GM21576 (cell line): ENCODE results near the gene KCNMA1.

Experiments used
- ATAC-seq: cut with Tn5 transposase; IDR thresholded peaks from one replicate; pipeline ENCODE4 v1.9.1; 2021; ENCODE audit warnings: mild to moderate bottlenecking, moderate library complexity; ENCODE audit not compliant: unreplicated experiment

KCNMA1 gene

GRCh38 chr10:77461636-77462296 lies 175.8 kb downstream of the KCNMA1 start:
- no peak for ATAC-seq

DNA sequence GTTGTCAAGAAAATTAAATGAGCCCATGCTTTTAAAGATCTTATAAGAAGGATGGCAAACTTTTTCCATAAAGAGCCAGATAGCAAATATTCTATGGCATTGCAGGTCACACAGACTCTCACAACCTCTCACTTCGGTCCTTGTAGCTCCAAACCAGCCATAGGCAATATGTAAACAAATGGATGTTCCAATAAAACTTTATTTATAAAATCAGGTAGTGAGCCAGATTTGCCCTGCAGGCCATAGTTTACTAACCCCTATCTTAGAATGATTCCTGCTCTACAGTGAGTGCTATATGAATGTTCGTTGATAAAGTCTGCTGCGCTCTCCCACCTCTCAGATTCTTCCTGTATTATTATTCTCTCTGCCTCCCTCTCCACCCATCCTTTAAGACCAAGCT lies 177.7 kb downstream of the KCNMA1 start:
- no peak for ATAC-seq

GRCh38 chr10:77458986-77459590 lies 178.5 kb downstream of the KCNMA1 start:
- no peak for ATAC-seq

- ATAC-seq, result no peak
These were observed 179.9 kb downstream of the KCNMA1 start for GRCh38 chr10:77457721-77458120.

GRCh38 chr10:77457266-77457665 lies 180.3 kb downstream of the KCNMA1 start:
- ATAC-seq, result no peak

GRCh38 chr10:77456414-77456813 lies 181.2 kb downstream of the KCNMA1 start:
- no peak for ATAC-seq

- no peak for ATAC-seq
These were observed 182.0 kb downstream of the KCNMA1 start for GRCh38 chr10:77455561-77455960.

GRCh38 chr10:77452952-77453564 lies 184.6 kb downstream of the KCNMA1 start:
- no peak for ATAC-seq

DNA sequence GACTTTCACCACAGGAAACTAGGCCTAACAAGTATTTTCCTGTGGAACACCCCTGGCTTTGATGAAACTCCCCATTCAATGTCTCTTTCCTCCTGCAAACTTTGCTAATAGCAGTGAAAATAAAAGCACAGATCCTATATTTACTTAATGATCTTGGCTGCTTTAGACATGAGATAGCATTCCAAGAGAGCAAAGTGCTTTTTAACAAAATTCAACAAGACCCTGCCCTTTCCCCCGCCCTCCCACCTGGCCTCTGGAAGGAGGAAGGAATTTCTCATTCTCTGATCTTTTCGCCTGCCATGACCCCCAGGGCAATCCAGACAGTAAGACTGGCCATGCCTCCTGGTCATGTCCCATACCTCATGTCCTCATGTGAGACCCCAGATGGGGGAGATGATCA lies 185.7 kb downstream of the KCNMA1 start:
- ATAC-seq, result no peak

DNA sequence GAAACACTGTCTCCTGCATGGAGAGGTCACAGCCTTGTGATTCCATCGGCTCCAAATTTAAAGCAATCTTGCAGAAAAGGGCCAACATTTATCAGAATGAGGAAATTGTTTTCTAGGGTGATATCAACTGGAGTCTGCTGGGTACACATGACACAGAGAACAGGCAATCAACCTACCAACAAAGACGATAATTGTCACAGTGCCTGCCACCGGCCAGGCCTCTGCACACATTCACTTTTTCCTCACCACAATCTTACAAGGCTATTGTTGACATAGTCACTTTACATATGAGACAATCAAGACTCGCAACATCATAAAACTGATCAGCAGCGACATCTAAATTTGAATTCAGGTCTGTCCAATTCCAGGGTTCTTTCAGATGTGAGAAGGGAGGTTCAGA lies 189.4 kb downstream of the KCNMA1 start:
- no peak for ATAC-seq

DNA sequence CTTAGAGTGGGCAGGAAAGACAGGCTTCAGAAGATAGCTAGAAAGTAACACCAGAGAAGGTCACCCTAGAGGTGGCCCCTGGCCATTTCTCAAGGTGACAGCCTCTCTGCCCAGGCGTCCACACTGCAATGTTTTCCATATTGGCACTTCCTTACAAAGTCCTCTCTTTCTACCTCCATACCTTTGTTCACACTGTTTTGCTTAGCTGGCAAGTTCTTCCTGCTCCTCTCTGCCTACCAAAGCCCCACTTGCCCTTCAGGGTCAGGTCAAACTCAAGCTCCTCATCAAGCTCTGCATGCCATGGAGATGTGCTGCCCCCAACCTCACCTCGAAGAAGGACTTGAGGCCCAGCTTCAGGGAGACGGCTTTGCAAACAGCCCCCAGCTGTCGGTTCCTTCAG lies 190.9 kb downstream of the KCNMA1 start:
- no peak for ATAC-seq

GRCh38 chr10:77445547-77445946 lies 192.1 kb downstream of the KCNMA1 start:
- no peak for ATAC-seq

DNA sequence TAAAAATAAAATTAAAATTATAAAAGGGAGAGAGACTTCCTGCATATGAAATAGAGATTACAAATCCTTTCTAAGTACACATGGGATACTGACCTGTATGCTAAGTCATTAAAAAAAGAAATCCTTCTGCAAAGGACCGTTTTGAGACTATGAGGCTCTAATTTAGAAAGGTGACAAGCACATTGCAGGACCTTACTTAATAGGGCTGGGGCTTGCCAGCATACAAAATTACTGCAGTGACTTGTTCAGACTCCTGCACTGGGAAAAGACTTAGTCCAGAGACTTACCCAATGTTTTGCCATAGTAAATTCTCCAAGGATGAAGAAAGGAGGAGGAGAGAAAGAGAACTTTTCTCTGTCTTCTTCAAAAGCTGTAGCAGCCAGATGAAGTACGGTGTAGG lies 193.6 kb downstream of the KCNMA1 start:
- ATAC-seq, result no peak

DNA sequence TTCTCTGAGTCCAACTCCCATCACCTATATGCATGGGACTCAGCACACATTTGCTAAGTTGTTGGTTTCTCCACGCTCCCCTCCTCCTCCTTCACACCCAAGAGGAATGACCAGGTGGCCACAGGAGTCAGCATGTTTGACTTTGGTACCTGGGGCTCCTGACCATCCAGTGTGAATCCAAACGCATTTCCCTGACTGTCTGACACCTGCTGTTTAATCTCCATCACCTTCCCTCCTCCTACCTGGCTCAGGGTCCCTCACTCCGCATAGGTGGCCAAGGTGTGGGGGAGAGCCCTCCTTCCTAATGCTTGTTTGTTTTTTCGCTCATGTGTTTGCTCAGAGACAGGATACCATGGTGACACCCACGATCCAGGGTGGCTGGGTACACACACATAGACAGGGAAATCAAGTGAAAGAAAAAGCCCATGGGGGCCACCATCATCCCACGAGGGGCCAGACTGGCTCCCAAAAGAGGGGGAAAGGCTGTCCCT lies 194.9 kb downstream of the KCNMA1 start:
- ATAC-seq, result no peak

DNA sequence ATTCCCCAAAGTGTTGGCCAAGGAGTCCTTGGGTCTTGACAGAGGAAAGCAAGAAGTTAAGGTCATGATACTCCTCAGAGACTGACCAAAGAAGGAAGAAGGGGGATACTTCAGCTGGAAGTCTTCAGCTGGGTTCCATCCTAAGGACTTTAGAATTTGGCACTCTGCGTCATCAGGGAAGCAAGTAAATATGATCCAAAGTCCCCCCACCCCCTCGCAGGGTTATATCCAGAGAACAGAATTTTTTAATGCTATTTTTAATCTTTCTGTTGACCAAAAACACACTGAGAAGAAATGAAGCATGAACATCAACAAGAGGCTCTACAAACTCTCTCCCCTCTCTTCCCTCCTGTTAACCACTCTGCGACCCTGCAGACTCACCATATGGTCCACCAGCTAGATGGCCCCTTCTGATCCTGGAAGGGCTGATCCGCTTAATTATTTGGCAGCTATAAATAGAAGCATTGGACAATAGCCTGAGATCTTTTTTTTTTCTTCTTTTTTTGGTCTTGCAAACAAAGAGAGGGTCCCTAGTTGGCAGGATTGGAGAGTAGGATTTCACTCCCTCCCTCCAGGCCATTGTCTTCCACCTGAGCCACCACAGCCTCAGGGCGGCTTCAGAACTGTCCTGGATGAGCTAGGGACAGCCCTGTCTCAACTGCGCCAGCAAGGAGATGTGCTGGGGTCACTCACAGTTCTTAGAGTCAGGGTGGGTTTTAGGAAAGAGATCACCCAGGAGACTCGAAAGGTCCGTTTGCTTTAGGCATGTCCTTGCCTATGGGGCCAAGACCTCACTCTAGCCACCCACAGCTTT lies 196.0 kb downstream of the KCNMA1 start:
- no peak for ATAC-seq

- ATAC-seq, result no peak
These were observed 201.2 kb downstream of the KCNMA1 start for GRCh38 chr10:77436257-77436975.

DNA sequence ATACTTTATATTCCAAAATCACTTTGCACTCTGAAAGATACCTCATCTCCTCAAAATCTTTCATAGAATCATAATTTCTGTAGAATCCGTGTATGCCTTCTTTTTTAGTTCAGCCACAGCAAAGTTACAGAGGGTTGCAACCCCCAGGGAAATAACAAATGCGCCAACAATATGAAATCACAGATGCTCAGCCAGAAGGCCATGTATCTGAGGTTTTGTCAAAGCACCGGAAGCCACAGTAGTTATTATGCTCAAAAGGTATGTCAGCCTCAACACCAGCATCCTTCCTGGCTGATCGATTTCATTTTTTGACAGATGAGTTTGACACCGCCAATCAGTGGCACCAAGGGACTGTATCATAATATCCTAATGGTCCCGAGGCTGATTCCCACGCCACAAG lies 204.1 kb downstream of the KCNMA1 start:
- no peak for ATAC-seq

GRCh38 chr10:77431980-77432797 lies 205.4 kb downstream of the KCNMA1 start:
- ATAC-seq, result no peak

GRCh38 chr10:77431209-77431611 lies 206.4 kb downstream of the KCNMA1 start:
- no peak for ATAC-seq

GRCh38 chr10:77430530-77430929 lies 207.1 kb downstream of the KCNMA1 start:
- no peak for ATAC-seq
